ENCODE measurements around the gene XRCC6.
"Not testable (repeated sequence)": the region's sequence is repeated elsewhere in the genome, so short reads cannot be mapped to it uniquely, and the experiment has no call there.

The XRCC6 gene

DNA sequence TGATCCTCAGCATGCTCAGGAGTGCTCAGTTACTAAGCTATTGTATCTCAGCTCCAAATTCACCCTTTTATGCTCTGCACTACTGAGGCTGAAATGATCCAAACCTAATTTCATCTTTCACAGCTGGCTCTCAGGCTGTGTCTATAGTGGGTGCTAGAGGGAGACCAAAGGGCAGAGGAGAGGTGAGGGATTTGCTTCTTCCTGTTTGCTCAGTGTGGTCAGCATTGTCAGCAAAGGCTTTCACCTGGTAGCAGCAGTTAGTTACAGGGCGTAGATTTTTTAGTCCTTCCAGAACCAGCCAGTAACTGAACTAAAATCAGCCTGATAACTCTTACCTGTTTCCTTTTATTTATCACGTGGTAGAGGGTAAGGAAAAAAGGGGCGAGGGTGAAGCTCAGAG lies 33.2 kb downstream of the XRCC6 start:
- no peak for TF ChIP-seq ZNF274 (IDR thresholded peaks at IDR 0.05; ENCODE audit: low read depth, low read length)
- no peak overlapping the region for H3K4me3 ChIP-seq (ENCODE audit: low read length)

DNA sequence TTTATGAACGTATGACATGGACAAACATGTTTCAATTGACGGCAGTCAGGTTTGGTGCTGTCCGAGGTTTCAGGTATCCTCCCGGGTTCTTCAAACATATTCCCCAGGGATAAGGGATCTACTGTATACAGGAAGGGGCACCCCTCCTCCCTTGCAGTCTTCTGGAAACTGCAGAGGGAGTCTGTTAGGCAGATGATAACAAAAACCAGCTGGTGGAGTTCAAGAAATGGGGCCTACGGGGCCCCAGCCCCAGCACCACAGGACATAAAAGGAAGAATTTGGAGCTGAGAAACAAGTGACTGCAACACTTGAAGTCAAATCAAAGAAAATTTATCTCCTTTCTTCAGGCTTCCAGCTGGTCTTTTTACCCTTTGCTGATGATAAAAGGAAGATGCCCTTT lies 35.5 kb downstream of the XRCC6 start:
- no peak overlapping the region for H3K4me3 ChIP-seq (ENCODE audit: low read length)
- TF ChIP-seq ZNF274 (IDR thresholded peaks at IDR 0.05; ENCODE audit: low read depth, low read length) = no peak

- H3K4me3 ChIP-seq (ENCODE audit: low read length) = no peak overlapping the region
- TF ChIP-seq ZNF274 (IDR thresholded peaks at IDR 0.05; ENCODE audit: low read depth, low read length) = no peak
These were observed 36.6 kb downstream of the XRCC6 start for GRCh38 chr22:41657709-41658108.

GRCh38 chr22:41658869-41659268 lies 37.8 kb downstream of the XRCC6 start:
- TF ChIP-seq ZNF274 (IDR thresholded peaks at IDR 0.05; ENCODE audit: low read depth, low read length) = no peak

GRCh38 chr22:41659941-41660340 lies 38.8 kb downstream of the XRCC6 start:
- no peak for TF ChIP-seq ZNF274 (IDR thresholded peaks at IDR 0.05; ENCODE audit: low read depth, low read length)
- H3K4me3 ChIP-seq (ENCODE audit: low read length) = no peak overlapping the region

More at GRCh38 chr22:41658869-41659268, 37.8 kb downstream of the XRCC6 start:
- no peak overlapping the region for H3K4me3 ChIP-seq (ENCODE audit: low read length)

GRCh38 chr22:41660416-41660815 lies 39.3 kb downstream of the XRCC6 start:
- TF ChIP-seq ZNF274 (IDR thresholded peaks at IDR 0.05; ENCODE audit: low read depth, low read length) = no peak

DNA sequence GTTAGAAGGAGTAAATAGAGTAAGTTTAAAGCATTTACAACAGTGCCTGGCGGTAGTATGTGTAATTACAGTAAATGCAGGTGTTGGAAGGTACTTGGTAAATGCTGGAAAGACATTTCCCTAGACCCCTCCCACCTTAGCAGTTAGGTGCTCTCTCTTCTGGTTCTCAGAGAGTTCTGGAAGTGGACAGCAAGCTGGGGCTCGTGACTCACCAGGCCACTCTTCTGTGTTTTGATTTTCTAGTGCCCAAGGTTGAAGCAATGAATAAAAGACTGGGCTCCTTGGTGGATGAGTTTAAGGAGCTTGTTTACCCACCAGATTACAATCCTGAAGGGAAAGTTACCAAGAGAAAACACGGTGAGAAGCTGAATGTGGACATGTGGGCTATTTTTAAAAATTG lies 40.0 kb downstream of the XRCC6 start:
- TF ChIP-seq ZNF274 (IDR thresholded peaks at IDR 0.05; ENCODE audit: low read depth, low read length) = no peak
- H3K4me3 ChIP-seq (ENCODE audit: low read length) = no peak overlapping the region

More at GRCh38 chr22:41660416-41660815, 39.3 kb downstream of the XRCC6 start:
- H3K4me3 ChIP-seq (ENCODE audit: low read length) = no peak overlapping the region

DNA sequence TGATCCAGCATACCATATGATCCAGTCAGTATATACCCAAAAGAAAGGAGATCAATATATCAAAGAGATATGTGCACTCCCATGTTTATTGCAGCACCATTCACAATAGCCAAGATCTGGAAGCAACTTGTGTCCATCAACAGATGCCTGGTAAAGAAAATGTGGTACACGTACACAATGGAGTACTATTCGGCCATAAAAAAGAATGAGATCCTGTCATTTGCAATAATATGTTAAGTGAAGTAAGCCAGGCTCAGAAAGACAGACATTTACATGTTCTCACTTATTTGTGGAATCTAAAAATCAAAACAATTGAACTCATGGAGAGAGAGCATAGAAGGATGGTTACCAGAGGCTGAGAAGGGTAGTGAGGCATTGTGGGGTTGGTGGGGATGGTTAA lies 40.6 kb downstream of the XRCC6 start:
- H3K4me3 ChIP-seq (ENCODE audit: low read length) = no peak overlapping the region
- no peak for TF ChIP-seq ZNF274 (IDR thresholded peaks at IDR 0.05; ENCODE audit: low read depth, low read length)

- H3K4me3 ChIP-seq (ENCODE audit: low read length) = not testable (repeated sequence)
These were observed 42.5 kb downstream of the XRCC6 start for GRCh38 chr22:41663594-41663993.

- TF ChIP-seq ZNF274 (IDR thresholded peaks at IDR 0.05; ENCODE audit: low read depth, low read length) = no peak
- H3K4me3 ChIP-seq (ENCODE audit: low read length) = no peak overlapping the region
These were observed 43.4 kb downstream of the XRCC6 start for GRCh38 chr22:41664490-41664889.

- TF ChIP-seq ZNF274 (IDR thresholded peaks at IDR 0.05; ENCODE audit: low read depth, low read length) = no peak
- H3K4me3 ChIP-seq (ENCODE audit: low read length) = no peak overlapping the region
These were observed 43.9 kb downstream of the XRCC6 start for GRCh38 chr22:41664951-41665350.

DNA sequence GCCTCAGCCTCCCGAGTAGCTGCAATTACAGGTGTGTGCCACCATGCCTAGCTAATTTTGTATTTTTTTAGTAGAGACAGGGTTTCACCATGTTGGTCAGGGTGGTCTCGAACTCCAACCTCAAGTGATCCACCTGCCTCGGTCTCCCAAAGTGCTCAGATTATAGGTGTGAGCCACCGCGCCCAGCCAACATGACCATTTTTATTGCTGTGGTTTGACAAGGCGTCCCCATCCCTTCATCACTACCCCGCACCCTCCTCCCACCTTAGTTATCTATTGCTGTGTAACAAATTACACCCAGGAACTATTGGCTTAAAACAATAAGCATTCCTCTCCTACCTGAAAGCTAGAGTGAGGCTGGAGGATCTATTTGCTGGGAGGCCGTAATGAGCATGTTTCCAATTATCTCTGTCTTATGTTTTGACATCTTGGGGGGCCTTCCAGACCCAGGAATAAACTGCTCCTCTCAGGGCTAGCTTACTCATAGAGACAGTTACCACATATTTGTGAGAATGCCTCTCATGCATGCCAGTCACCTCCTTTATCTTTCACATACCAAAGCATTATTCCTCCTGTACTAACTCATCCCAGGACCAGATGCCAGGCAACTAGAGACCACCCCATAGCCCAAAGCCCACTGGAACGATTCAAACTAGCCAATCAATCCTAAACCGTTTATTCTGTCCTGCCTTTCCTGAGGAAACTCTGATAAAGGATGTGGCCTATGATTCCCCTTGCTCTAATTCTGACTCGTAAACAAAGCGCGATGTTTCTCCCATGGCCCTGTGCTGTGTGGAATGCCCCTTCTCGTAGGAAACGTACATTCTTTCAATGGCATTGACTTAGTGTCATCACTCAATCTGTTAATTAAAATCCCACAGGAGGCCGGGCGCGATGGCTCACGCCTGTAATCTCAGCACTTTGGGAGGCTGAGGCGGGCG lies 48.1 kb downstream of the XRCC6 start:
- TF ChIP-seq ZNF274 (IDR thresholded peaks at IDR 0.05; ENCODE audit: low read depth, low read length) = no peak

GRCh38 chr22:41672096-41672495 lies 51.0 kb downstream of the XRCC6 start:
- H3K4me3 ChIP-seq (ENCODE audit: low read length) = not testable (repeated sequence)

More for the DNA sequence above, 48.1 kb downstream of the XRCC6 start:
- H3K4me3 ChIP-seq (ENCODE audit: low read length) = no peak overlapping the region

DNA sequence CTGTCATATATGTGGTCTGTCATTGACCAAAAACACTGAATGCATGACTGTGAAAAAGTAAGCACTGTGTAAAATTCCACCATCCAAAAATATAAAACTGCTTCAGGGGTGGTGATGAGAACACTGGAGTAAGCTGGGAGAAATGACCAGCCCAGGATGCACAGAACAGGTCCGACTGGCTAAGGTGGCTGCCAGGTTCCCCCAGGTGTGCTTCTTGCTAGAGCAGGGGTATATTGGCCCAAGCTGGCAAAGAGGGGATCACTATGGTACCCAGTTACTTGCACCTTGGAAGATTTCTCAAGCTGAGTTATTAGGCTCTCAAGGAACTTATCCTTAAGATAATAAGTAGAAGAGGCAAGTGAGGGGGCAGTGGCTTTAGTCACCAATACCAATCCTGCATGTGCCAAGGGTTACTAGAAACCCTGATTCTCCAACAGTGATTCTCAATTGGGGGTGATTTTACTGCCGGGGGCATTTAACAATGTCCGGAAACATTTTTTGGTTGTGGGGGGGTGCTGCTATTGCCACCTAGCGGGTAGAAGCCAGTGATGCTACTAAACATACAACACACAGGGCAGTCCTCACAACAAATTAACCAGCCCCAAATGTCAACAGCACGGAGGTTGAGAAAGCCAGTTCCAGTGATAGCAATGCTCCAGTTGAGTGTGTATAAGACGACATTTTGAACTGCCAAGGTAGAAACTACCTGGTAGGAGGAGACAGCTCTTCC lies 51.9 kb downstream of the XRCC6 start:
- no peak for TF ChIP-seq ZNF274 (IDR thresholded peaks at IDR 0.05; ENCODE audit: low read depth, low read length)
- no peak overlapping the region for H3K4me3 ChIP-seq (ENCODE audit: low read length)

GRCh38 chr22:41674846-41675340 lies 53.8 kb downstream of the XRCC6 start:
- no peak for TF ChIP-seq ZNF274 (IDR thresholded peaks at IDR 0.05; ENCODE audit: low read depth, low read length)
- no peak overlapping the region for H3K4me3 ChIP-seq (ENCODE audit: low read length)
